Measurements from ENCODE around the gene PACSIN1.

The PACSIN1 gene

GRCh38 chr6:34465531-34466241 lies at the start of gene PACSIN1:
TSS of gene PACSIN1 (plus strand) at chr6:34466076. CDS start at chr6:34526306, 60,230 bp downstream.
- peak; percentile 55 for DNase-seq

- no peak for DNase-seq
Measured at GRCh38 chr6:34416877-34417371, 49.0 kb upstream of the PACSIN1 start.

GRCh38 chr6:34418367-34418766 lies 47.5 kb upstream of the PACSIN1 start:
- DNase-seq = no peak

GRCh38 chr6:34423254-34423653 lies 42.6 kb upstream of the PACSIN1 start:
- no peak for DNase-seq

- no peak for DNase-seq
Measured at GRCh38 chr6:34424200-34425131, 41.4 kb upstream of the PACSIN1 start.

- DNase-seq = no peak
Measured at GRCh38 chr6:34425132-34425497, 40.8 kb upstream of the PACSIN1 start.

GRCh38 chr6:34425498-34426410 lies 40.1 kb upstream of the PACSIN1 start, which contains the start of gene RPS10:
TSS of gene RPS10 (minus strand) at chr6:34426069. CDS start at chr6:34425221, 848 bp downstream.
- peak; percentile 81 for DNase-seq

- DNase-seq = no peak
Measured at GRCh38 chr6:34435916-34436315, 30.0 kb upstream of the PACSIN1 start.

GRCh38 chr6:34436803-34437643 lies 28.9 kb upstream of the PACSIN1 start:
- DNase-seq = no peak

GRCh38 chr6:34437644-34437970 lies 28.3 kb upstream of the PACSIN1 start:
- no peak for DNase-seq

GRCh38 chr6:34438705-34439104 lies 27.2 kb upstream of the PACSIN1 start:
- no peak for DNase-seq

- no peak for DNase-seq
Measured at GRCh38 chr6:34439442-34439841, 26.4 kb upstream of the PACSIN1 start.

GRCh38 chr6:34441526-34441925 lies 24.4 kb upstream of the PACSIN1 start:
- no peak for DNase-seq

- no peak for DNase-seq
Measured at GRCh38 chr6:34445313-34445860, 20.5 kb upstream of the PACSIN1 start.

- DNase-seq = no peak
Measured at GRCh38 chr6:34447386-34447785, 18.5 kb upstream of the PACSIN1 start.

GRCh38 chr6:34447910-34448309 lies 18.0 kb upstream of the PACSIN1 start:
- no peak for DNase-seq

- DNase-seq = no peak
Measured at GRCh38 chr6:34451192-34451591, 14.7 kb upstream of the PACSIN1 start.

GRCh38 chr6:34455831-34456230 lies 10.0 kb upstream of the PACSIN1 start:
- DNase-seq = no peak

- DNase-seq = no peak
Measured at GRCh38 chr6:34457382-34457741, 8.5 kb upstream of the PACSIN1 start.

- peak; percentile 39 for DNase-seq
Measured at GRCh38 chr6:34457742-34458735, 7.8 kb upstream of the PACSIN1 start.

Data from NCI-H226 (cell line).